GM18867 (cell line): ENCODE results near the gene KCNJ18.
"Not testable (repeated sequence)": the region's sequence is repeated elsewhere in the genome, so short reads cannot be mapped to it uniquely, and the experiment has no call there.

Experiments used
- ATAC-seq: cut with Tn5 transposase; IDR thresholded peaks from one replicate; pipeline ENCODE4 v1.9.1; 2021; ENCODE audit warnings: mild to moderate bottlenecking, moderate library complexity; ENCODE audit not compliant: unreplicated experiment

KCNJ18 gene

DNA sequence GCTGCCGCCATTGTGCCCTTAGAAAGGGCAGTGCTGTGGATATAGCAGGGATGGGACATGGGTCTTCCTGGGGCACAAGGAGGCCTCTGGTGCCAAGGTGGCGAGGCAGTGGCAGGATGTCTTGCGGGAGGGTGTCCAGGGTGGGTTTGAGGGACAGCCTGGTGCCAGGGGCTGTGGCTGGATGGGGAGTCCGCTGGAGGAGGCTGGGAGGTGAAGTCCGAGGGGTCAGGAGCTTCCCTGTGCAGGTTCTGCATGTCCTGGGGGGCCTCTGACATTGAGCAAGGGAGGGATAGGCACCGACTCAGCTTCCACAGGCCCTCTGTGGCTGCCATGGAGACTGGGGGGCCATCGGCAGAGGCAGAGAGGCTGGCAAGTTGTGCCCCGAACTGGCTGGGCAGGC lies 9.7 kb downstream of the KCNJ18 start:
- ATAC-seq: not testable (repeated sequence)

GRCh38 chr17:21702521-21702920 lies 10.2 kb downstream of the KCNJ18 start:
- not testable (repeated sequence) for ATAC-seq

DNA sequence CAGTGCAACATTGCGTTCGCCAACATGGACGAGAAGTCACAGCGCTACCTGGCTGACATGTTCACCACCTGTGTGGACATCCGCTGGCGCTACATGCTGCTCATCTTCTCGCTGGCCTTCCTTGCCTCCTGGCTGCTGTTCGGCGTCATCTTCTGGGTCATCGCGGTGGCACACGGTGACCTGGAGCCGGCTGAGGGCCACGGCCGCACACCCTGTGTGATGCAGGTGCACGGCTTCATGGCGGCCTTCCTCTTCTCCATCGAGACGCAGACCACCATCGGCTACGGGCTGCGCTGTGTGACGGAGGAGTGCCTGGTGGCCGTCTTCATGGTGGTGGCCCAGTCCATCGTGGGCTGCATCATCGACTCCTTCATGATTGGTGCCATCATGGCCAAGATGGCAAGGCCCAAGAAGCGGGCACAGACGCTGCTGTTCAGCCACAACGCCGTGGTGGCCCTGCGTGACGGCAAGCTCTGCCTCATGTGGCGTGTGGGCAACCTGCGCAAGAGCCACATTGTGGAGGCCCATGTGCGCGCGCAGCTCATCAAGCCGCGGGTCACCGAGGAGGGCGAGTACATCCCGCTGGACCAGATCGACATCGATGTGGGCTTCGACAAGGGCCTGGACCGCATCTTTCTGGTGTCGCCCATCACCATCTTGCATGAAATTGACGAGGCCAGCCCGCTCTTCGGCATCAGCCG lies 10.8 kb downstream of the KCNJ18 start:
- not testable (repeated sequence) for ATAC-seq

GRCh38 chr17:21703891-21704872 lies 11.9 kb downstream of the KCNJ18 start:
- not testable (repeated sequence) for ATAC-seq

- no peak for ATAC-seq
Measured at GRCh38 chr17:21705021-21705601, 12.8 kb downstream of the KCNJ18 start.

DNA sequence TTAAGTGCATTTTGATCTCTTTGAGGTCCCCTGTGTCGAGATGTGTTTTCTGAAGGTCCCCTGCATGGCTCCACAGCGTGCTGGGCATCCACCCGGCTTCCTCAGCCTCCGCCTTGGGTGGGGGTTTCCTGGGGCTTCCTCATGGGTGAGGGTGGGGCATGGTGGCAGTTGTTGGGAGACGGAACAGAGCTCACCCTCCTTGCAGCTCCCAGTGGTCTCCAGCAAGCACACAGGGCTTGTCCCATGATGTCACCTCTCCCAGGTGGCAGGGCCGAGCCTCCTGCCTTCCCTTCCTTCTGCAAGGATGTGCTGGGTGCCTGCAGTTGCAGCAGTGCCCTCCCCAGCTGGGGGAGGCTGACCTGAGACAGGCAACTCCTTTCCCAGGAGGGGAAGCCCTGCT lies 13.4 kb downstream of the KCNJ18 start:
- not testable (repeated sequence) for ATAC-seq

GRCh38 chr17:21706546-21706945 lies 14.2 kb downstream of the KCNJ18 start:
- ATAC-seq: not testable (repeated sequence)

DNA sequence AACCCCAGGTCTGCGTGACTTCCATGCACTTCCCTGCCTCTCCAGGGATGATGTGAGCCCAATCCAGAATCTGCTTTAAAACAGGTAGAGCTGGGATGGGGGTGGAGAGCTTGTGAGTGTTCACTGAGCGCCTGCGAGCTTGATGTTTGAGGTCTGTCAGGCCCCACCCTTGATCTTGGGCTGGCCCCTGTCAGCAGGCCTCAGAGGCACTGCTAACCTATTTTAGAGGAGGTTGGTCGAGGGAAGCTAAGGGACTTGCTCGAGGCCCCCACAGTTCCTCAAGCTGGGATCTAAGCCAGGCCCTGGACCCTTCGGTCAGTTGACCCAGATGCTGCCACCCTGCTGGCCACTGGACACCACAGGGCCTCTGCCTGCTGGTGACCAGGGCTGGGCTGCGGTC lies 14.8 kb downstream of the KCNJ18 start:
- not testable (repeated sequence) for ATAC-seq

DNA sequence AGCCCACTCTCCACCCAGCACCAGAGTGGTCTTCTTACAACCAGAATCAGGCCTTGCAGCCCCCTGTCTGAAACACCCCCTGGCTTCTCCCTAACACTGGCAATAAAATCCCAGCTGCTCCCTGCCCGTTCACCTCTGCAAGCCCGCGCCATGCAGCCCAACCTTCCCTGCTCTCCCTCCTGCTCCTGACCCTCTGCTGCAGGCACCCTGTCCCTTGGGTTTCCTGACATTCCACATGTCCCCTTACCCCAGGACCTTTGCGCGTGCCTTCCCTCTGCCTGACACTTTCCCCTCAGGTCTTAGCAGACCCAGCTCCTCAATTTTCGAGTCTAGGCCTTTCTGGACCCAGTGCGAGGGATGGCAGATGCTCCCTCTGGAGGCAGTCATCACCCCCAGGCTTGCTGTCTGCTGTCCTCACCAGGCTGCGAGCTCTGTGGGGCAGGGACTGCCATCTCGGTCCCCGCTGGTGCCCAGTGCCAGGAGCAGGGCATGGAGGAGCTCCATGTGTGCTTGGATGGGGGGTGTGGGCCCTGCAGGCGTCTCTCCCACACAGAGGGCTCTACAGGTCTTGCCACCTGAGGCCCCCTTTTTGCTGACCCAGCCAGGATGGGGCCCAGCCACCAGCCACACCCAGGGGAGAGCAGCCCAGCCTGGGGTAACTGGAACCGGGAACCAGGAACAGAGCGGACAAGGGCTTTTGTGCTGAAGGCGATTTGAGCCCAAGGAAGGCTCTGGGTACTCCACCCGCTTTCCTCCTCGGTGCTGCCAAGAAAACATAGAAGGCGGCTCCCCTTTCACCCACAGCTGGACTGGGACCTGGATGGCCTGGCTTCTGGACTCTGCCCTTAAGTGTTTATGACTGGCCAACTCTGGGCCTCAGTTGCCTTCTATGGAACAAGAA lies 15.6 kb downstream of the KCNJ18 start:
- ATAC-seq: not testable (repeated sequence)

DNA sequence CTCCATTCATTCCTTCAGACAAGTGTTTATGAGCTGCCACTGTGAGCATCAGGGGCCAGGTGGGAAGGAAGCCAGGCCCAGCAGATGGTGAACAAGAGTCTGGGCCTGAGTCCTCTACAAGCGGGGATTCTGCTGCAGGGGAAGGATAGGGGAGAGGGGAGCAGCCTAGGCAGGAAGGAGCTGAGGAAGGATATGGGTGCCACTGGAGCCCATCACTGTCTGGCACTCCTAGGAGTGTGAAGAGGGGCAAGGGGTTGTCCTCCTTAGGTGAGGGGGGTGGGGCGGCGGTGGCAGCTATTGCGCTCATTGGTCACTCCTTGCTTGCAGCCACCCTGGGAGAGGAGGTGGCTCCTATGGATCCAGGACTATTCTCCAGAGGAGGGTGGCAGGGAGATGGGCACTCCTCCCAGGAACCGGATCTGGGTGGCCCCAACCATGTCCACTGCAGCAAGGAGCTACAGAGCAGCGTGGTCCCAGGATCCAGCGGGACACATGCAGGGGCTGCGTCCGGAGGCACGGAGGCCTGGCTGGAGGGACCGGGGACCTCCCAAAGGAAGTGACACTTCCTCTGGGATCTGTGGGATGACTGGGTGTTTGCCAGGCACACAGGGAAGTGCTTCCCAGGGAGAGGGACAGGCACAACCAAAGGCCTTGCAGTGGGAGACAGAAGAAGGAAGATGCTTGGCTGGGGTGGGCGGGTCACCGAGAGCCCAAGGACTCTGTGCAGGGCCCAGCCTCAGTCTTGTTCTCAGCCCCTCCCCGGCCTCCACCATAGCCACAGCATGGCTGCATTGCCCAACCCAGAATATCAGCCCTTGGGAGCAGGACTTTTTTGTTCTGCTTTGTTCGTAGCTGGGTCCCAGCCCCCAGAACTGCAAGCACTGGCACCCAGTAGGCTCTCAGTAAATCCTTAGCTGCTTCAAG lies 16.6 kb downstream of the KCNJ18 start:
- ATAC-seq: not testable (repeated sequence)

DNA sequence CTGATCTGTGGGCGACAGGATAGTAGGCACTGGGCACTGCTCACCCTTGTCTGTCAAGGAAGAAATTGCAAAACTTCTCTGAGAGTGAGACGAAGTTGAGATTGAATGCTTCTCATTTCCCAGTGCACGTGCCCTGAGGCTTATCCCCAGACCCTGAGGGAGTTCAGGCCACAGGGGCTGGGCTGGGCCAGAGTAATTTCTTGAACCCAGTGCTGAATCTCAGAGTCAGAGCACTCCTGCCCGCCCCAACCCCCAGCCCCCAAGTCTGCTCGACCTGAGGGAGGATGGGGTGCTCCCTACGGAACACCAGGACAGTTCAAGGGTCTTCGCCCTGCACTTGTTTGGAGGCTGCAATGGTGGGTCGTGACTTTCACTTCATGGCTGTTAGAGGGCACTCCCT lies 17.7 kb downstream of the KCNJ18 start:
- ATAC-seq: not testable (repeated sequence)

GRCh38 chr17:21710486-21710885 lies 18.2 kb downstream of the KCNJ18 start:
- not testable (repeated sequence) for ATAC-seq

DNA sequence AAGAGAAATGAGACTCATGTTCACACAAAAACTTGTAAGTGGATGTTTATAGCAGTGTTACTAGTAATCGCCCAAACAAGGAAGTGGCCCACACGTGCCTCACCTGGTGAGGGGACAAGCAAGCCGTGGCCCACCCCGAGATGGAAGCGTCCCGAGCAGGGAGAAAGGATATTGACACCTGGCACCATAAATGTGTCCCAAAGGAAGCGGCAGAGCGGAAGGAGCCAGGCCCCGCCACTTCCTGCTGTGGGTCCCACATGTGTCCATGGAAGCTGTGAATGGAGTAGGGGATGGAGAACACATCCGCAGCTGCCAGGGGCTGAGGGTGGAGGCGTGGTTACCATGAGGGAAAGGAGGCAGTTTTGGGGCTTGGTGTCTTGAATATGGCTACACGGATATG lies 18.9 kb downstream of the KCNJ18 start:
- ATAC-seq: no peak

DNA sequence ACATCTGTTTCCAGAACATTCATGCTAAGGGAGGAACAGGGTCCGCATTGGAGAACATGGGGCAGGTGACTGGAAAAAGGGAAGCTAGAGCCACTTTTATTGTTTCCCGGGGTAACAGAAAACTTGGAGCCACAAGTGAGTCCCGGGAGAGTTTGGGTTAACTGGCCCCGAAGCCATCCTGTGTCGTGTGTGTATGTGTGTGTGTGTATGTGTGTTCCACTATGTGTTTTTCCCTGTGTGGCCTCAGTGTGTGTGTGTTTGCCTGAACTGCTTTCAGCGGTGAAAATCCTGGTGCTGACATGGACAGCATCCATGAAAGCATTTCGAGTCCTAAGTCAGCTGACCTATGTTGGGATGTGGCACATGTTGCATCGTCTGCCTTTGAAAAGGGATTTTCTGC lies 20.7 kb downstream of the KCNJ18 start:
- not testable (repeated sequence) for ATAC-seq

DNA sequence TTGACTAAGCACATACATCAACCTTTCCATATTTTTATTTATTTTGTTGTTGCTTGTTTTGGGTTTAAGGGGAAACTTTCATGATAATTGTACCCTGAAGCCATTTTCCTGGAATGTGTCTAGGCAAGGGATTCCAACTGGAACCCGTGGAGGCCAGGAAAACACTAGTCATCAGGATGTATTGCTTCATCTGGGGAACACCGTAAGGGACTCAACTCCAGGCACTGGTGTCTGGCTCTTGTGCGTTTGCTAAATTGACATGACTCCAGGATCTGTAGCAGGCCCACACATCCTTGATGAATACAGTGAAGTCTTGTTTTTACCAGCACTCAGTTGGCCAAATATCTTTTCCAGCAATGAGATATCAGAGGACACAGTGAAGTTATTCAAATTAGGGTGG lies 21.3 kb downstream of the KCNJ18 start:
- ATAC-seq: not testable (repeated sequence)

DNA sequence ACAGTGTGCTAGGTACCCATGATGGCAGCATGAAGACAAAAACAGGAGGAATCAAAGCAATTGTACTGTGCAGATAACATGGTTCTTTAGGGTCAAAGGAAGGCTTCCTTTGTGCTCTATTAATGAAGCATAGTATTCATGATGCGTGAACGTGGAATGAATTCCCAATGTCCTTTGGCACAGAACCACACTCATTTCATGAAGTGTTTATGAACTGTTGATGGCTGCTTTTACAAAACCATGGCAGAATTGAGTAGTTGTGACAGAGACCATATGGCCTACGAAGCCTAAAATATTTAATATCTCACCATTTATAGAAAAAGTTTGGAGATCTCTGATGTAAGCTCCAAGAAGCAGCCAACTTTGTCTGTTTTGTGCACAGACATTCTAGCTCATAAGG lies 22.4 kb downstream of the KCNJ18 start:
- not testable (repeated sequence) for ATAC-seq

GRCh38 chr17:21715877-21716276 lies 23.6 kb downstream of the KCNJ18 start:
- not testable (repeated sequence) for ATAC-seq

GRCh38 chr17:21718971-21719370 lies 26.6 kb downstream of the KCNJ18 start:
- ATAC-seq: not testable (repeated sequence)

DNA sequence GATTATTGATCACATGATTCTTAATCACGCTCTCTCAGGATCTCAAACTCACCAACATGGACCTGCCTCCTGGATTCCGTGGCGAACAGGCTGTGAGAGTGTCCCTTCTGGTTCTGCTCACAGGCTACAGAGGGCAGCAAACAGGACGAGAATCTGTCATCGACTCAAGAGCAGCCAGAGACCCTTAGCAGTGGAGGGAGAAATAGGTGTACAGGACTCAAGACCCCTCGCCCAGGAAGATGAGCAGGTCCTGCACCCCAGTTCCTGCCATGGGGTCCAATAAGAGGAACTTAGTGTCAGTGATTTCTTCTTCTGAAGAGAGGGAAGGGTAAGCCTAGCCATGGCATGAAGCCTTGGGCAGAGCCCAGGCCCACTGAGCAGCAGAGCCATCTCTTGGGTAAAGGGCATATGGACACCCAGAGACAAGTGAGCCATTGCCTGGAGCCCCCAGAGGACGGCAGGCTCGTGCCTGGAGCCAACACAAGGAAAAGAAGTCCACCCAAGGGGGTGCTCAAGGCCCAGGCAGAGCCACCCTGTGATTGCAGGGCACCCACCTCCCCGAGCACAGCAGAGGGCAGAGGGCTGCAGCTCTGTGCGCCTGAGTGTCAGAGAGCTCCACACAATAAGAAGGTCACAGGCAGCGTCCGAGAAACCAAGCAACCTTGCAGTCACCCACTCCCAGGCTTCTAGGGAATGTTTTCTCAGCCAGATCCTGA lies 27.3 kb downstream of the KCNJ18 start:
- not testable (repeated sequence) for ATAC-seq
